CD8-positive, alpha-beta memory T cell (primary cell): ENCODE data around the gene CYP4F22. TPM values are rescaled to one million over a fixed set of nuclear protein-coding genes. Genes with fewer than 3 reads are reported as not detected.

ENCODE experiments used
- polyA plus RNA-seq: library from polyadenylated mRNA; unstranded; fragments of 300-500 nt; fragmentation: Illumina TruSeq; gene quantifications from one replicate; pipeline ENCODE4 v1.2.3, GENCODE V29; 2021
- total RNA-seq, 2 experiments: library from RNA; stranded (reverse); gene quantifications; one replicate each; pipeline ENCODE4 v1.2.3, GENCODE V29; 2021

CYP4F22 gene
- total and polyA plus RNA-seq, 3 experiments from 2014 or later, result 0.71 to 5.1 (median 0.79) TPM

Other genes starting within 250 kb of the CYP4F22 start
- gene BRD4, start 176.0 kb upstream of the CYP4F22 start, total RNA-seq, result 100 to 1,000 TPM; 101 to 109 TPM
- 35.3 TPM for gene BRD4, start 176.0 kb upstream of the CYP4F22 start, polyA plus RNA-seq
- 10 to 100 TPM; 48.6 to 59.8 TPM for gene AKAP8, start 128.7 kb upstream of the CYP4F22 start, total RNA-seq
- 22.3 TPM for gene AKAP8, start 128.7 kb upstream of the CYP4F22 start, polyA plus RNA-seq
- gene AKAP8L, start 89.5 kb upstream of the CYP4F22 start, total RNA-seq, result 10 to 100 TPM; 74.5 to 74.9 TPM
- gene AKAP8L, start 89.5 kb upstream of the CYP4F22 start, polyA plus RNA-seq, result 69.8 TPM
- 10 to 100 TPM; 28.9 to 31.2 TPM for gene WIZ, start 58.6 kb upstream of the CYP4F22 start, total RNA-seq
- 1.8 TPM for gene WIZ, start 58.6 kb upstream of the CYP4F22 start, polyA plus RNA-seq
- 100 to 1,000 TPM; 120 to 125 TPM for gene RASAL3, start 44.0 kb upstream of the CYP4F22 start, total RNA-seq
- 144 TPM for gene RASAL3, start 44.0 kb upstream of the CYP4F22 start, polyA plus RNA-seq
- under 1 TPM in 1 of 2 experiments, not detected in 1; 0.13 TPM for gene PGLYRP2, start 29.0 kb upstream of the CYP4F22 start, total RNA-seq
- 0.49 TPM for gene PGLYRP2, start 29.0 kb upstream of the CYP4F22 start, polyA plus RNA-seq
- not detected for gene CYP4F8, start 106.7 kb downstream of the CYP4F22 start, total RNA-seq
- gene CYP4F8, start 106.7 kb downstream of the CYP4F22 start, polyA plus RNA-seq, result not detected
- under 1 TPM; 0.16 to 0.28 TPM for gene CYP4F3, start 132.4 kb downstream of the CYP4F22 start, total RNA-seq
- gene CYP4F3, start 132.4 kb downstream of the CYP4F22 start, polyA plus RNA-seq, result not detected
- 1 to 10 TPM in 1 of 2 experiments, under 1 TPM in 1; 0.93 to 1.3 TPM for gene CYP4F12, start 164.6 kb downstream of the CYP4F22 start, total RNA-seq
- gene CYP4F12, start 164.6 kb downstream of the CYP4F22 start, polyA plus RNA-seq, result not detected
- not detected for gene OR10H2, start 219.5 kb downstream of the CYP4F22 start, total RNA-seq
- not detected for gene OR10H2, start 219.5 kb downstream of the CYP4F22 start, polyA plus RNA-seq
- gene OR10H3, start 229.5 kb downstream of the CYP4F22 start, total RNA-seq, result not detected
- gene OR10H3, start 229.5 kb downstream of the CYP4F22 start, polyA plus RNA-seq, result not detected